GM21515 (cell line): ENCODE results near the gene CDH11.

ENCODE experiments used
- ATAC-seq: cut with Tn5 transposase; IDR thresholded peaks from one replicate; pipeline ENCODE4 v1.9.1; 2021; ENCODE audit not compliant: unreplicated experiment

CDH11 gene

GRCh38 chr16:65121870-65122723, at the start of gene CDH11:
CDH11 (minus strand) TSS chr16:65122063; CDS start chr16:65004869, 117,194 bp downstream.
- no peak for ATAC-seq

GRCh38 chr16:65154321-65154720, 32.5 kb upstream of the CDH11 start:
- no peak for ATAC-seq

GRCh38 chr16:65153365-65154105, 31.7 kb upstream of the CDH11 start:
- ATAC-seq, result no peak

GRCh38 chr16:65148804-65149203, 26.9 kb upstream of the CDH11 start:
- ATAC-seq, result no peak

GRCh38 chr16:65142276-65142675, 20.4 kb upstream of the CDH11 start:
- no peak for ATAC-seq

GRCh38 chr16:65136681-65137080, 14.8 kb upstream of the CDH11 start:
- no peak for ATAC-seq

GRCh38 chr16:65126845-65127624, 5.2 kb upstream of the CDH11 start:
- ATAC-seq, result no peak

- no peak for ATAC-seq
These were observed 4.0 kb upstream of the CDH11 start for GRCh38 chr16:65125871-65126270.

GRCh38 chr16:65125322-65125721, 3.5 kb upstream of the CDH11 start:
- no peak for ATAC-seq

- ATAC-seq, result no peak
These were observed 2.7 kb upstream of the CDH11 start for GRCh38 chr16:65124596-65124995.

GRCh38 chr16:65124212-65124548, 2.3 kb upstream of the CDH11 start:
- ATAC-seq, result no peak

- ATAC-seq, result no peak
These were observed 1.7 kb upstream of the CDH11 start for GRCh38 chr16:65123396-65124211.

GRCh38 chr16:65122724-65123395, 997 bp upstream of the CDH11 start:
- no peak for ATAC-seq

- no peak for ATAC-seq
These were observed 787 bp downstream of the CDH11 start for GRCh38 chr16:65120831-65121721.

- ATAC-seq, result no peak
These were observed 1.4 kb downstream of the CDH11 start for GRCh38 chr16:65120461-65120830.

- ATAC-seq, result no peak
These were observed 1.9 kb downstream of the CDH11 start for GRCh38 chr16:65119901-65120401.

- ATAC-seq, result no peak
These were observed 2.4 kb downstream of the CDH11 start for GRCh38 chr16:65119435-65119834.

GRCh38 chr16:65118871-65119270, 3.0 kb downstream of the CDH11 start:
- ATAC-seq, result no peak
